ENCODE results near the gene PIBF1. TPM values are rescaled to one million over a fixed set of nuclear protein-coding genes. Genes with fewer than 3 reads are reported as not detected.
"Not testable (repeated sequence)": the region's sequence is repeated elsewhere in the genome, so short reads cannot be mapped to it uniquely, and the experiment has no call there.

The PIBF1 gene
- total and polyA plus RNA-seq, 2 donors, result 12.9 to 74.2 TPM

- no peak overlapping the region for H3K4me3 ChIP-seq (ENCODE audit: low read depth, low read length)
- 88% methylated on average over 5 of the region's 5 CpGs for WGBS
- H3K27ac ChIP-seq (ENCODE audit: low read depth), result no peak overlapping the region
- H3K36me3 ChIP-seq (ENCODE audit: insufficient read depth), result no peaks in the 10 kb centered on the region
- H3K4me1 ChIP-seq (ENCODE audit: insufficient read depth), result no peaks in the 10 kb centered on the region
- DNase-seq (ENCODE audit: extremely low spot score), result no peak
Measured at GRCh38 chr13:73025217-73026012, 243.5 kb downstream of the PIBF1 start.

GRCh38 chr13:73034901-73035300 is 253.0 kb downstream of the PIBF1 start:
- no peak for DNase-seq (ENCODE audit: extremely low spot score)
- Histone ChIP-seq H3K36me3 (ENCODE audit: insufficient read depth) (no peaks in the 10 kb centered on the region), H3K4me3 (ENCODE audit: low read depth, low read length) (no peak overlapping the region), H3K27ac (ENCODE audit: low read depth) (no peak overlapping the region), H3K4me1 (ENCODE audit: insufficient read depth) (no peaks in the 10 kb centered on the region)
- WGBS, result 92% methylated on average over 2 of the region's 2 CpGs

GRCh38 chr13:73035660-73036059 is 253.7 kb downstream of the PIBF1 start:
- 56% methylated on average over 2 of the region's 2 CpGs for WGBS
- H3K4me3 ChIP-seq (ENCODE audit: low read depth, low read length), result no peak overlapping the region
- no peaks in the 10 kb centered on the region for H3K4me1 ChIP-seq (ENCODE audit: insufficient read depth)
- no peak for DNase-seq (ENCODE audit: extremely low spot score)
- no peak overlapping the region for H3K27ac ChIP-seq (ENCODE audit: low read depth)
- H3K36me3 ChIP-seq (ENCODE audit: insufficient read depth), result no peaks in the 10 kb centered on the region

DNA sequence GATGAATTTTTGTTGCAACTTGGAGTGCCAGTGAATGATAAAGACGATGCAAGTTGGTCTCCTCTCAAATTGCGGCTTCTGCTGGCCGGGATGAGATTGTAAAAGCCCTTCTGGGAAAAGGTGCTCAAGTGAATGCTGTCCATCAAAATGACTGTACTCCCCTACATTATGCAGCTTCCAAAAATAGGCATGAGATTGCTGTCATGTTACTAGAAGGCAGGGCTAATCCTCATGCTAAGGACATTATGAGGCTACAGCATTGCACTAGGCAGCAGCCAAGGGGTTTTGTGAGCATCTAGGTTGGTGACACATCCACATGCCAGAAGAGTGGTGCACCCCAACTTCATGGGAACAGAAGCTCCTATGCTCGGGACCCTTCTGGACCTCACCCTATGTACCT is 254.6 kb downstream of the PIBF1 start:
- Histone ChIP-seq H3K27ac (ENCODE audit: low read depth) (no peak overlapping the region), H3K4me1 (ENCODE audit: insufficient read depth) (no peaks in the 10 kb centered on the region), H3K4me3 (ENCODE audit: low read depth, low read length) (no peak overlapping the region), H3K36me3 (ENCODE audit: insufficient read depth) (no peaks in the 10 kb centered on the region)
- 95% methylated on average over 4 of the region's 4 CpGs for WGBS
- DNase-seq (ENCODE audit: extremely low spot score), result no peak

- no peak overlapping the region for H3K27ac ChIP-seq (ENCODE audit: low read depth)
- H3K36me3 ChIP-seq (ENCODE audit: insufficient read depth), result no peaks in the 10 kb centered on the region
- no peak overlapping the region for H3K4me3 ChIP-seq (ENCODE audit: low read depth, low read length)
- no peaks in the 10 kb centered on the region for H3K4me1 ChIP-seq (ENCODE audit: insufficient read depth)
- no peak for DNase-seq (ENCODE audit: extremely low spot score)
Measured at GRCh38 chr13:73038064-73038463, 256.1 kb downstream of the PIBF1 start.

- no peak overlapping the region for H3K4me3 ChIP-seq (ENCODE audit: low read depth, low read length)
- no peaks in the 10 kb centered on the region for H3K36me3 ChIP-seq (ENCODE audit: insufficient read depth)
- H3K27ac ChIP-seq (ENCODE audit: low read depth), result no peak overlapping the region
- WGBS, result 89% methylated on average over 2 of the region's 2 CpGs
- DNase-seq (ENCODE audit: extremely low spot score), result no peak
- no peaks in the 10 kb centered on the region for H3K4me1 ChIP-seq (ENCODE audit: insufficient read depth)
Measured at GRCh38 chr13:73039201-73040108, 257.5 kb downstream of the PIBF1 start.

DNA sequence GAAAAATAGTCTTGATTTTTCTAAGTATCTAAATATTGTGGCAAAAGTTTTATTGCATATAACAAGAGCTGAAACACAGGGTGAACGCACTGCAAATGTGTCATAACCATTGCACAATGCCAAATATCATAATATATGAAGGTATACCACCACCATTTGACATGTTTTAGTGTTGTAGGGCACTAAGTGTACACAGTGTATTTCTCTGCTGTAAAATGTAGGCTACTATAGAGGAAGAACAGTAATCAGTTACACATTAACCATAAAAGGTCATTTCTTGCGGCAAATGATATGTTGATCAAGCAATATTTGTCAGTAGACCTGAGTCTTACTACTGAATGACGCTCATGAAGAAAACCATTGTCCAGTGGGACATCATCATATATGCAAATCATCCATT is 258.6 kb downstream of the PIBF1 start:
- H3K4me1 ChIP-seq (ENCODE audit: insufficient read depth), result no peaks in the 10 kb centered on the region
- H3K27ac ChIP-seq (ENCODE audit: low read depth), result no peak overlapping the region
- no peak for DNase-seq (ENCODE audit: extremely low spot score)
- whole genome bisulfite sequencing, result 82% methylated on average over 3 of the region's 3 CpGs
- no peaks in the 10 kb centered on the region for H3K36me3 ChIP-seq (ENCODE audit: insufficient read depth)
- H3K4me3 ChIP-seq (ENCODE audit: low read depth, low read length), result no peak overlapping the region

DNA sequence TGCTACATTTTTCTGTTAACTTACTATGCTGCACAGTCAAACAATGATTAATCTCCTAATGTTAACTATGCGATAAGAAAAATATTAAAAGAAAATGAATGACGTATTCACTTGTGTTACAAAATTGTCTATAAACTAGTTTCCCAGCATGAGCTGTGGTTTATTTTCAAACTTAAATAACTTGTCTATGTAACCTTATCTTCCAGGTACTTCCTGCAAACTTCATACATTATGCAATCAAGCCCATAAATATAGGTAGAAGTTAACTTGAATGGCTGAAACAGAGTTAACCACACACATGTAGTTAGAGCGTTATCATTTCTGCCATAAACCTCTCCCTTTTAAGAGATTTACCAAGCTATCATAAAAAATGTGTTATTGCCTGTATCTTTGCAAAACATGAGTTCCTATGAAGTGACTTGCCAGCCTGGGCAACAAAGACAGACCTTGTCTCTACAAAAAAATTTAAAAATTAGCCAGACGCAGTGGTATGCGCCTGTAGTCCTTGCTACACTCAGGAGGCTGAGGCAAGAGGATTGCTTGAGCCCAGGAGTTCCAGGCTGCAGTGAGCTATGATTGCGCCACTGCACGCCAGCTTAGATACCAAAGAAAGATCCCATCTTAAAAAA is 259.1 kb downstream of the PIBF1 start:
- H3K4me1 ChIP-seq (ENCODE audit: insufficient read depth), result no peaks in the 10 kb centered on the region
- no peak overlapping the region for H3K4me3 ChIP-seq (ENCODE audit: low read depth, low read length)
- H3K27ac ChIP-seq (ENCODE audit: low read depth), result no peak overlapping the region
- WGBS, result 72% methylated on average over 7 of the region's 7 CpGs
- DNase-seq (ENCODE audit: extremely low spot score), result no peak
- no peaks in the 10 kb centered on the region for H3K36me3 ChIP-seq (ENCODE audit: insufficient read depth)

- no peak for DNase-seq (ENCODE audit: extremely low spot score)
- no peak overlapping the region for H3K4me3 ChIP-seq (ENCODE audit: low read depth, low read length)
- WGBS, result 89% methylated on average over 6 of the region's 6 CpGs
- no peak overlapping the region for H3K27ac ChIP-seq (ENCODE audit: low read depth)
- H3K36me3 ChIP-seq (ENCODE audit: insufficient read depth), result no peaks in the 10 kb centered on the region
- H3K4me1 ChIP-seq (ENCODE audit: insufficient read depth), result no peaks in the 10 kb centered on the region
Measured at GRCh38 chr13:73045031-73045430, 263.1 kb downstream of the PIBF1 start.

- not testable (repeated sequence) for H3K4me1 ChIP-seq (ENCODE audit: insufficient read depth); H3K36me3 ChIP-seq (ENCODE audit: insufficient read depth); H3K4me3 ChIP-seq (ENCODE audit: low read depth, low read length); H3K27ac ChIP-seq (ENCODE audit: low read depth); DNase-seq (ENCODE audit: extremely low spot score)
- 57% methylated on average over 2 of the region's 2 CpGs for WGBS
Measured at GRCh38 chr13:73048615-73049014, 266.7 kb downstream of the PIBF1 start.

DNA sequence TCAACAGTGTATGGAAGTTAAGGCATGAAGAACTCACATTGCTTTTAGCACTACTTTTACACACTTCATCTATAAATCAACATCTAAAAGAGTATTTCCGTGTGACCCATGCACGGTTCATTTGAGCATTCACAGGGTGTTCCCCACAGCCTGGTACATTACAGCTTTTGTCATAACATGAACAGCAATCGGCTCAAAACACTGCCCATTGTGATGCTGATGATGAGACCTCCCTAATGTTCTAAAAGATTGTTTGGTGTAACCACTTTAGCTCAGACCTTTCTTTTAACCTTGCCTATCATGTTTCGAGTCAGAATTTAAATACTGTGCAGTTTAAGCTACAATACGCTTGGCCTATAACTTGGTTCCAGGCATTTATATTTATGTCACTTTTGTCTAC is 272.8 kb downstream of the PIBF1 start:
- no peaks in the 10 kb centered on the region for H3K4me1 ChIP-seq (ENCODE audit: insufficient read depth)
- DNase-seq (ENCODE audit: extremely low spot score), result no peak
- H3K36me3 ChIP-seq (ENCODE audit: insufficient read depth), result no peaks in the 10 kb centered on the region
- no peak overlapping the region for H3K27ac ChIP-seq (ENCODE audit: low read depth)
- 69% methylated on average over 5 of the region's 5 CpGs for WGBS
- no peak overlapping the region for H3K4me3 ChIP-seq (ENCODE audit: low read depth, low read length)

GRCh38 chr13:73055813-73056564 is 274.1 kb downstream of the PIBF1 start:
- H3K36me3 ChIP-seq (ENCODE audit: insufficient read depth), result no peaks in the 10 kb centered on the region
- 50% methylated on average over 8 of the region's 8 CpGs for WGBS
- no peaks in the 10 kb centered on the region for H3K4me1 ChIP-seq (ENCODE audit: insufficient read depth)
- no peak for DNase-seq (ENCODE audit: extremely low spot score)
- no peak overlapping the region for H3K27ac ChIP-seq (ENCODE audit: low read depth)
- no peak overlapping the region for H3K4me3 ChIP-seq (ENCODE audit: low read depth, low read length)

DNA sequence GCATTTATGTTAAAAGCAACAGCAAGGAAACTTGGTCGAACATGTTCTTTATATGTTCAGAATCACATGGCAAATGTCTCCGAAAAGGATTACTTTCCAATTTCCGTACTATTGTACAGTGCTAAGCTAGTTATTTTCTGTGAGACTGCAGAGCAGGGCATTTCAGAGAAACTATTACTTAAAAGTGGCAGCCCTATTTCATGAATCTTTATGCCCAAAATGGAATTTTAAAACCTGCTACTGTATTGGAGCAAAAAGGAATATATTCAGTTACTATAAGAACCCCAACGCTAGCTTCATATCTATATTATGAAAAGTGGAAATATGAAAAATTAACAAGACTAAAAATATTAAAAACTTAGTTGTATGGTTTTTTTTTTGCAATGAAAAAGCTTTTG is 274.6 kb downstream of the PIBF1 start:
- Histone ChIP-seq H3K4me1 (ENCODE audit: insufficient read depth) (no peaks in the 10 kb centered on the region), H3K36me3 (ENCODE audit: insufficient read depth) (no peaks in the 10 kb centered on the region), H3K27ac (ENCODE audit: low read depth) (no peak overlapping the region), H3K4me3 (ENCODE audit: low read depth, low read length) (no peak overlapping the region)
- DNase-seq (ENCODE audit: extremely low spot score), result no peak
- 73% methylated on average over 4 of the region's 4 CpGs for WGBS
